Measurements from ENCODE around the gene TRAP1.

The TRAP1 gene

GRCh38 chr16:3652373-3653195 is 64.7 kb downstream of the TRAP1 start:
- TF ChIP-seq CTCF (conservative IDR thresholded peaks at IDR 0.05; ENCODE audit: low read depth) = no peak
- no peak for DNase-seq (ENCODE audit: low spot score)
- ChIA-PET POLR2A (ENCODE audit: low non-redundant PET) (no interaction called here), CTCF (no interaction called here)
- H3K27ac ChIP-seq = peak overlapping the region; percentile 21

GRCh38 chr16:3651461-3652372 is 65.6 kb downstream of the TRAP1 start:
- CTCF ChIA-PET = no interaction called here
- no peak for TF ChIP-seq CTCF (conservative IDR thresholded peaks at IDR 0.05; ENCODE audit: low read depth)
- DNase-seq (ENCODE audit: low spot score) = no peak
- POLR2A ChIA-PET (ENCODE audit: low non-redundant PET) = no interaction called here
- peak overlapping the region; percentile 21 for H3K27ac ChIP-seq

GRCh38 chr16:3650631-3651265 is 66.6 kb downstream of the TRAP1 start:
- ChIA-PET POLR2A (ENCODE audit: low non-redundant PET) (no interaction called here), CTCF (no interaction called here)
- no peak for DNase-seq (ENCODE audit: low spot score)
- H3K27ac ChIP-seq = peak overlapping the region; percentile 21
- TF ChIP-seq CTCF (conservative IDR thresholded peaks at IDR 0.05; ENCODE audit: low read depth) = no peak

GRCh38 chr16:3646348-3646920 is 70.9 kb downstream of the TRAP1 start:
- H3K27ac ChIP-seq = no peak overlapping the region
- TF ChIP-seq CTCF (conservative IDR thresholded peaks at IDR 0.05; ENCODE audit: low read depth) = no peak
- DNase-seq (ENCODE audit: low spot score) = peak; percentile 62
- ChIA-PET POLR2A (ENCODE audit: low non-redundant PET) (interaction anchor here (0.8 kb wide), 1 partner anchor 8 kb away, joined by 3 read pairs; no protein-coding TSS in a partner anchor), CTCF (no interaction called here)

GRCh38 chr16:3645504-3646347 is 71.6 kb downstream of the TRAP1 start:
- H3K27ac ChIP-seq = no peak overlapping the region
- ChIA-PET POLR2A (ENCODE audit: low non-redundant PET) (interaction anchor here (0.6 to 0.8 kb wide), 2 partner anchors 9 to 13 kb away, joined by 3 to 6 read pairs; no protein-coding TSS in a partner anchor), CTCF (no interaction called here)
- DNase-seq (ENCODE audit: low spot score) = no peak
- TF ChIP-seq CTCF (conservative IDR thresholded peaks at IDR 0.05; ENCODE audit: low read depth) = no peak
